Loucy (cell line): ENCODE measurements around the gene DNAH14.
"Not testable (repeated sequence)": the region's sequence is repeated elsewhere in the genome, so short reads cannot be mapped to it uniquely, and the experiment has no call there.

Experiments used
- H2AFZ ChIP-seq: fragments of 200-600 bp; sonication (generic); 2 replicates; pipeline ENCODE4 v1.6.0; 2016; ENCODE audit warnings: antibody characterized with exemption, mild to moderate bottlenecking, low read length, moderate library complexity
- H3F3A ChIP-seq: fragments of 200-600 bp; 2 replicates; pipeline ENCODE4 v1.6.0; 2016; ENCODE audit warnings: antibody characterized with exemption, low read depth, mild to moderate bottlenecking
- H3K27me3 ChIP-seq: fragments of 200-600 bp; sonication (generic); 2 replicates; pipeline ENCODE4 v1.6.1; 2014; ENCODE audit warnings: low read length, mild to moderate bottlenecking; ENCODE audit not compliant: insufficient read depth, poor library complexity, severe bottlenecking
- H3K36me3 ChIP-seq: fragments of 200-600 bp; sonication (generic); 2 replicates; pipeline ENCODE4 v1.6.1; 2016; ENCODE audit warnings: low read length; ENCODE audit not compliant: insufficient read depth
- H3K4me1 ChIP-seq: fragments of 200-600 bp; sonication (generic); 2 replicates; pipeline ENCODE4 v1.5.1; 2014; ENCODE audit warnings: low read length, mild to moderate bottlenecking; ENCODE audit not compliant: insufficient read depth, poor library complexity, severe bottlenecking
- H3K4me2 ChIP-seq: fragments of 200-600 bp; sonication (generic); 2 replicates; pipeline ENCODE4 v1.6.0; 2014; ENCODE audit warnings: antibody characterized with exemption, low read length, low read depth, mild to moderate bottlenecking; ENCODE audit not compliant: poor library complexity, severe bottlenecking
- H3K4me3 ChIP-seq: fragments of 200-600 bp; sonication (generic); 2 replicates; pipeline ENCODE4 v1.5.1; 2014; ENCODE audit warnings: low read length, mild to moderate bottlenecking, mixed read lengths; ENCODE audit not compliant: poor library complexity, severe bottlenecking
- H3K79me2 ChIP-seq: fragments of 200-600 bp; sonication (generic); 2 replicates; pipeline ENCODE4 v1.6.1; 2014; ENCODE audit warnings: low read length; ENCODE audit not compliant: insufficient read depth
- H3K9ac ChIP-seq: fragments of 200-600 bp; sonication (generic); 2 replicates; pipeline ENCODE4 v1.6.0; 2014; ENCODE audit warnings: mild to moderate bottlenecking, low read depth, low read length, moderate library complexity; ENCODE audit not compliant: poor library complexity, severe bottlenecking
- H3K9me2 ChIP-seq: fragments of 200-600 bp; sonication (generic); replicated peaks from 2 replicates; pipeline ENCODE4 v1.6.1; 2016; ENCODE audit warnings: low read depth, low read length, mixed read lengths
- H3K9me3 ChIP-seq: fragments of 200-600 bp; sonication (generic); 2 replicates; pipeline ENCODE4 v1.6.1; 2014; ENCODE audit warnings: mild to moderate bottlenecking, antibody characterized with exemption, low read length, low read depth; ENCODE audit not compliant: insufficient read depth
- H4K20me1 ChIP-seq: fragments of 200-600 bp; sonication (generic); 2 replicates; pipeline ENCODE4 v1.6.0; 2014; ENCODE audit warnings: antibody characterized with exemption, low read length, mild to moderate bottlenecking; ENCODE audit not compliant: insufficient read depth, poor library complexity, severe bottlenecking
- CTCF ChIP-seq: fragments of 200-600 bp; sonication (generic); conservative IDR thresholded peaks from 2 replicates; pipeline ENCODE4 v1.5.1; 2014; ENCODE audit warnings: mild to moderate bottlenecking, antibody characterized with exemption, low read length
- EZH2phosphoT487 ChIP-seq: fragments of 200-600 bp; IDR thresholded peaks from 2 replicates; pipeline ENCODE4 v1.6.1; 2018; ENCODE audit warnings: antibody characterized with exemption, mild to moderate bottlenecking, moderate library complexity, borderline replicate concordance

The DNAH14 gene

GRCh38 chr1:225230483-225230882 lies 301.0 kb downstream of the DNAH14 start:
- Histone ChIP-seq H3K4me2 (no peak overlapping the region), H3K9ac (no peak overlapping the region), H3K4me1 (no peaks in the 10 kb centered on the region), H2AFZ (no peak overlapping the region), H3K79me2 (no peaks in the 10 kb centered on the region), H4K20me1 (no peaks in the 10 kb centered on the region), H3K9me2 (no peaks in the 10 kb centered on the region), H3K9me3 (no peaks in the 10 kb centered on the region), H3K4me3 (no peak overlapping the region), H3F3A (no peaks in the 10 kb centered on the region), H3K27me3 (no peaks in the 10 kb centered on the region), H3K36me3 (no peaks in the 10 kb centered on the region)
- TF ChIP-seq EZH2phosphoT487 (no peak), CTCF (no peak)

GRCh38 chr1:225232930-225233329 lies 303.5 kb downstream of the DNAH14 start:
- H3K9me3 ChIP-seq, H3K79me2 ChIP-seq, H3K4me3 ChIP-seq, H2AFZ ChIP-seq, H3K27me3 ChIP-seq, H3K4me2 ChIP-seq, H3K9ac ChIP-seq, H3K9me2 ChIP-seq, H3F3A ChIP-seq, H3K36me3 ChIP-seq, H3K4me1 ChIP-seq, H4K20me1 ChIP-seq: not testable (repeated sequence)

GRCh38 chr1:225242611-225243010 lies 313.1 kb downstream of the DNAH14 start:
- Histone ChIP-seq H3K4me2 (no peak overlapping the region), H3K4me3 (no peak overlapping the region), H3K9me2 (no peaks in the 10 kb centered on the region), H3K27me3 (no peaks in the 10 kb centered on the region), H3K9me3 (no peaks in the 10 kb centered on the region), H3K9ac (no peak overlapping the region), H3K4me1 (no peaks in the 10 kb centered on the region), H3F3A (no peaks in the 10 kb centered on the region), H2AFZ (no peak overlapping the region), H3K36me3 (no peaks in the 10 kb centered on the region), H4K20me1 (no peaks in the 10 kb centered on the region), H3K79me2 (no peaks in the 10 kb centered on the region)
- no peak for TF ChIP-seq EZH2phosphoT487
- TF ChIP-seq CTCF: no peak

GRCh38 chr1:225250432-225250831 lies 321.0 kb downstream of the DNAH14 start:
- Histone ChIP-seq H3K27me3 (no peaks in the 10 kb centered on the region), H3K79me2 (no peaks in the 10 kb centered on the region), H4K20me1 (no peaks in the 10 kb centered on the region), H2AFZ (no peak overlapping the region), H3K9me3 (no peaks in the 10 kb centered on the region), H3K36me3 (no peaks in the 10 kb centered on the region), H3K4me3 (no peak overlapping the region), H3K4me1 (no peaks in the 10 kb centered on the region), H3K4me2 (no peak overlapping the region), H3K9me2 (no peaks in the 10 kb centered on the region), H3K9ac (no peak overlapping the region), H3F3A (no peaks in the 10 kb centered on the region)
- TF ChIP-seq EZH2phosphoT487 (no peak), CTCF (no peak)
